HepG2 (cell line): ENCODE data around the gene TMEM121. TPM values are rescaled to one million over a fixed set of nuclear protein-coding genes. Genes with fewer than 3 reads are reported as not detected.

Experiments used
- ARNT ChIP-seq: fragments of 450-650 bp; IDR thresholded peaks from 2 replicates; pipeline ENCODE4 v1.6.1; 2017
- ATM ChIP-seq: fragments of 450-650 bp; IDR thresholded peaks from 2 replicates; pipeline ENCODE4 v1.7.1; 2017; ENCODE audit warnings: mild to moderate bottlenecking, borderline replicate concordance
- HIC2 ChIP-seq: sonication (generic); formaldehyde crosslinking; IDR thresholded peaks from 2 replicates; pipeline ENCODE4 v1.9.0; 2022; ENCODE audit warnings: low read depth, missing genetic modification reagents
- HIVEP1 ChIP-seq: sonication (generic); formaldehyde crosslinking; IDR thresholded peaks from 2 replicates; pipeline ENCODE4 v1.4.0; 2020; ENCODE audit warnings: mild to moderate bottlenecking, missing genetic modification reagents
- HNRNPL ChIP-seq: fragments of 200-400 bp; formaldehyde crosslinking; IDR thresholded peaks from 2 replicates; pipeline ENCODE4 v1.6.1; 2017; ENCODE audit warnings: mild to moderate bottlenecking, low read depth, low read length
- IRF2 ChIP-seq: IDR thresholded peaks from 2 replicates; pipeline ENCODE4 v1.6.1; 2018; ENCODE audit warnings: missing genetic modification reagents, missing compliant biosample characterization
- MED8 ChIP-seq: sonication (generic); formaldehyde crosslinking; IDR thresholded peaks from 2 replicates; pipeline ENCODE4 v1.8.1; 2023; ENCODE audit warnings: mild to moderate bottlenecking, missing genetic modification reagents; ENCODE audit not compliant: insufficient replicate concordance
- MNT ChIP-seq: fragments of 450-650 bp; IDR thresholded peaks from 2 replicates; pipeline ENCODE4 v1.6.1; 2016
- MXD3 ChIP-seq: IDR thresholded peaks from 2 replicates; pipeline ENCODE4 v1.6.1; 2016; ENCODE audit warnings: mild to moderate bottlenecking, missing biosample characterization, missing genetic modification reagents
- NFYC ChIP-seq: IDR thresholded peaks from 2 replicates; pipeline ENCODE4 v1.6.1; 2016; ENCODE audit warnings: missing genetic modification reagents, missing compliant biosample characterization
- SMAD9 ChIP-seq: sonication (generic); formaldehyde crosslinking; IDR thresholded peaks from 2 replicates; pipeline ENCODE4 v1.5.1; 2020; ENCODE audit warnings: mild to moderate bottlenecking, missing genetic modification reagents
- SYNCRIP ChIP-seq: fragments of 200-400 bp; formaldehyde crosslinking; IDR thresholded peaks from 2 replicates; pipeline ENCODE4 v1.6.1; 2018; ENCODE audit warnings: mild to moderate bottlenecking, low read depth, low read length; ENCODE audit not compliant: insufficient read depth
- TBX2 ChIP-seq: sonication (generic); formaldehyde crosslinking; IDR thresholded peaks from 2 replicates; pipeline ENCODE4 v1.5.0; 2020; ENCODE audit warnings: missing genetic modification reagents, mild to moderate bottlenecking, borderline replicate concordance
- TOPORS ChIP-seq: sonication (generic); formaldehyde crosslinking; IDR thresholded peaks from 2 replicates; pipeline ENCODE4 v1.8.0; 2023; ENCODE audit warnings: mild to moderate bottlenecking, missing genetic modification reagents
- ZBTB39 ChIP-seq: sonication (generic); formaldehyde crosslinking; IDR thresholded peaks from 2 replicates; pipeline ENCODE4 v1.5.0; 2020; ENCODE audit warnings: missing genetic modification reagents
- ZBTB46 ChIP-seq: sonication (generic); formaldehyde crosslinking; IDR thresholded peaks from 2 replicates; pipeline ENCODE4 v1.4.0; 2020; ENCODE audit warnings: mild to moderate bottlenecking, missing genetic modification reagents, borderline replicate concordance
- ZFP36L2 ChIP-seq: sonication (generic); formaldehyde crosslinking; IDR thresholded peaks from 2 replicates; pipeline ENCODE4 v1.4.0; 2020; ENCODE audit warnings: missing genetic modification reagents
- ZMAT3 ChIP-seq: sonication (generic); formaldehyde crosslinking; conservative IDR thresholded peaks from 2 replicates; pipeline ENCODE4 v1.7.0; 2021; ENCODE audit warnings: missing genetic modification reagents
- ZNF138 ChIP-seq: sonication (generic); formaldehyde crosslinking; IDR thresholded peaks from 2 replicates; pipeline ENCODE4 v1.5.0; 2020; ENCODE audit warnings: mild to moderate bottlenecking, low read depth, missing genetic modification reagents
- ZNF260 ChIP-seq: sonication (generic); formaldehyde crosslinking; IDR thresholded peaks from 2 replicates; pipeline ENCODE4 v1.4.0; 2020; ENCODE audit warnings: missing genetic modification reagents, low read depth, mild to moderate bottlenecking, borderline replicate concordance
- ZNF34 ChIP-seq: sonication (generic); formaldehyde crosslinking; IDR thresholded peaks from 2 replicates; pipeline ENCODE4 v1.4.0; 2020; ENCODE audit warnings: mild to moderate bottlenecking, missing genetic modification reagents, borderline replicate concordance
- ZNF781 ChIP-seq: sonication (generic); formaldehyde crosslinking; IDR thresholded peaks from 2 replicates; pipeline ENCODE4 v1.5.1; 2020; ENCODE audit warnings: borderline replicate concordance, mild to moderate bottlenecking, missing genetic modification reagents; ENCODE audit errors: not compliant biosample characterization
- ZNF841 ChIP-seq: sonication (generic); formaldehyde crosslinking; IDR thresholded peaks from 2 replicates; pipeline ENCODE4 v1.8.1; 2023; ENCODE audit warnings: missing genetic modification reagents, borderline replicate concordance
- polyA plus RNA-seq, 8 experiments: library from polyadenylated mRNA; depleted of rRNA in 3 of 8; stranded (reverse) in 7 of 8; unstranded in 1 of 8; fragments of >200 nt; fragmentation: Illumina TruSeq in 4 of 8; extraction: Trizol in 4 of 8; gene quantifications; 2 replicates each; pipeline versions ENCODE4 v1.2.1 to v1.2.3, GENCODE V29; 2011 to 2016; ENCODE audit warnings: low read depth in 4 of 8, missing spikeins in 1 of 8, mixed read lengths in 1 of 8; ENCODE audit not compliant: insufficient read depth in 1 of 8
- total RNA-seq, 5 experiments: library from RNA; depleted of rRNA; stranded (reverse); fragments of >200 nt; fragmentation: Illumina TruSeq; extraction: Trizol; gene quantifications; 2 replicates each; pipeline ENCODE4 v1.2.3, GENCODE V29; 2016; ENCODE audit warnings: low read depth in 1 of 5

Gene TMEM121
- total and polyA plus RNA-seq, 2 of the 13 experiments (the other 11 are each of a cell fraction or from before 2014, with no cell fraction given) = 6.6 to 19.0 TPM

GRCh38 chr14:105497671-105498429 is 28.5 kb upstream of the TMEM121 start (continued):
- no peak for TF ChIP-seq ZBTB46
- TF ChIP-seq ARNT = no peak
- TF ChIP-seq MXD3 (CRISPR knock-in tag) = no peak
- TF ChIP-seq ATM = no peak
- no peak for TF ChIP-seq ZNF781 (CRISPR knock-in tag)
- TF ChIP-seq TBX2 = no peak
- 0 out of 2 replicates have a peak, but pooled peaks have one; percentile 53 for TF ChIP-seq ZMAT3 (CRISPR knock-in tag)
- no peak for TF ChIP-seq ZNF34 (CRISPR knock-in tag)
- TF ChIP-seq HNRNPL = peak; percentile 95
- peak; percentile 24 for TF ChIP-seq MED8
- peak; percentile 60; the same call in 1 of the 2 replicates for TF ChIP-seq HIC2 (CRISPR knock-in tag)
- TF ChIP-seq SYNCRIP = no peak
- no peak for TF ChIP-seq IRF2 (CRISPR knock-in tag)
- TF ChIP-seq ZNF841 (CRISPR knock-in tag) = no peak
- TF ChIP-seq TOPORS (CRISPR knock-in tag) = no peak
- 0 out of 2 replicates have a peak, but pooled peaks have one; percentile 19 for TF ChIP-seq ZNF138 (CRISPR knock-in tag)
- TF ChIP-seq HIVEP1 (CRISPR knock-in tag) = peak; percentile 29; the same call in 1 of the 2 replicates
- TF ChIP-seq ZNF260 (CRISPR knock-in tag) = no peak
- no peak for TF ChIP-seq NFYC
- no peak for TF ChIP-seq ZBTB39 (CRISPR knock-in tag)
- TF ChIP-seq MNT = no peak
- TF ChIP-seq SMAD9 (CRISPR knock-in tag) = no peak
- TF ChIP-seq ZFP36L2 (CRISPR knock-in tag) = no peak
